Glutamatergic neuron (in vitro differentiated cells): Measurements from ENCODE around the gene ZFP57. TPM values are rescaled to one million over a fixed set of nuclear protein-coding genes. Genes with fewer than 3 reads are reported as not detected.

Source experiments
- DNase-seq: peaks from one replicate; pipeline ENCODE4 v3.0.0; 2022
- H3K27ac Mint-ChIP-seq: one replicate; pipeline ENCODE4 v1.8.0; 2020; ENCODE audit warnings: mild to moderate bottlenecking, mixed read lengths, inconsistent platforms; ENCODE audit not compliant: unreplicated experiment
- H3K27me3 Mint-ChIP-seq: one replicate; pipeline ENCODE4 v1.8.0; 2020; ENCODE audit warnings: mild to moderate bottlenecking, moderate library complexity, mixed read lengths, inconsistent platforms; ENCODE audit not compliant: unreplicated experiment
- H3K36me3 Mint-ChIP-seq: one replicate; pipeline ENCODE4 v1.8.0; 2020; ENCODE audit warnings: mild to moderate bottlenecking, mixed read lengths, inconsistent platforms; ENCODE audit not compliant: unreplicated experiment
- H3K4me1 Mint-ChIP-seq: one replicate; pipeline ENCODE4 v1.8.0; 2020; ENCODE audit warnings: mild to moderate bottlenecking, low read depth, mixed read lengths, inconsistent platforms; ENCODE audit not compliant: unreplicated experiment
- H3K4me3 Mint-ChIP-seq: one replicate; pipeline ENCODE4 v1.8.0; 2020; ENCODE audit warnings: mild to moderate bottlenecking, mixed read lengths, inconsistent platforms; ENCODE audit not compliant: unreplicated experiment
- H3K9me3 Mint-ChIP-seq: one replicate; pipeline ENCODE4 v1.8.0; 2020; ENCODE audit warnings: mild to moderate bottlenecking, moderate library complexity, mixed read lengths, inconsistent platforms; ENCODE audit not compliant: unreplicated experiment
- long read RNA-seq: library from polyadenylated mRNA; unstranded; transcript quantifications from one replicate; pipeline ENCODE4 v2.0.0, GENCODE V29; 2020; ENCODE audit not compliant: unreplicated experiment
- total RNA-seq: library from RNA; stranded (reverse); fragmentation: NEBNext Ultra II Directional; extraction: Animal tissue kit (Norgen Biotek cat#: 25700); gene quantifications from one replicate; pipeline ENCODE4 v1.2.1, GENCODE V29; 2021; ENCODE audit not compliant: unreplicated experiment
- TF ChIP-seq, protein P1 (sequence below): fragments of 200-600 bp; sonication (generic); IDR thresholded peaks from one replicate; pipeline ENCODE4 v1.5.0; 2021; ENCODE audit not compliant: partially characterized antibody, unreplicated experiment

ZFP57 gene
- not detected for total RNA-seq
- long read RNA-seq, result 0 reads

DNA sequence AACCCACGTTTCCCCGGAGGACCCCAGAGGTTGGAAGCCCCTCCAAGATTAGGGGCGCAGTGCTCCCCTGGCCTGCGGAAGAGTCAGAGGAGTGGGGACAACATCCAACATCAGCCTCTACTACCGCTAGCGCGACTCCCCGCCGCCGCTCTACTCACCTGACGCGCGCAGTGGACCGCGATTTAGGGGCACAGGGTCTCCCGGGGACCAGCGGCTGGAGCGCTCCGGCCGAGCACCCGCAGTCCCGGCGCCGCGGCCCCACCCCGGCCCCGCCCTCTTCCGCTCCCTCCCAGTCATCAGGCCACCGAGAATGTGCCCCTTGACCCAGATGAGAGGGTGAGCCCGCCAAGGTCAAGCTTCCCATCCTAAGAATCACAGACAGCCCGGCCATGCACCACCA, at the start of gene ZFP57:
Gene ZFP57 (minus strand): TSS at position 249 of the 400 bp plus-strand sequence. CDS start 4,149 bp downstream, outside the sequence.
- H3K4me3 Mint-ChIP-seq, result no peak within 1 kb of the TSS
- peaks cover 3% of the 10 kb centered on the region for H3K9me3 Mint-ChIP-seq
- peaks cover 2% of the 10 kb centered on the region for H3K27me3 Mint-ChIP-seq
- H3K4me1 Mint-ChIP-seq, result no peaks in the 10 kb centered on the region
- no peaks in the 10 kb centered on the region for H3K36me3 Mint-ChIP-seq
- H3K27ac Mint-ChIP-seq, result no peak within 1 kb of the TSS
- TF ChIP-seq, protein P1, sequence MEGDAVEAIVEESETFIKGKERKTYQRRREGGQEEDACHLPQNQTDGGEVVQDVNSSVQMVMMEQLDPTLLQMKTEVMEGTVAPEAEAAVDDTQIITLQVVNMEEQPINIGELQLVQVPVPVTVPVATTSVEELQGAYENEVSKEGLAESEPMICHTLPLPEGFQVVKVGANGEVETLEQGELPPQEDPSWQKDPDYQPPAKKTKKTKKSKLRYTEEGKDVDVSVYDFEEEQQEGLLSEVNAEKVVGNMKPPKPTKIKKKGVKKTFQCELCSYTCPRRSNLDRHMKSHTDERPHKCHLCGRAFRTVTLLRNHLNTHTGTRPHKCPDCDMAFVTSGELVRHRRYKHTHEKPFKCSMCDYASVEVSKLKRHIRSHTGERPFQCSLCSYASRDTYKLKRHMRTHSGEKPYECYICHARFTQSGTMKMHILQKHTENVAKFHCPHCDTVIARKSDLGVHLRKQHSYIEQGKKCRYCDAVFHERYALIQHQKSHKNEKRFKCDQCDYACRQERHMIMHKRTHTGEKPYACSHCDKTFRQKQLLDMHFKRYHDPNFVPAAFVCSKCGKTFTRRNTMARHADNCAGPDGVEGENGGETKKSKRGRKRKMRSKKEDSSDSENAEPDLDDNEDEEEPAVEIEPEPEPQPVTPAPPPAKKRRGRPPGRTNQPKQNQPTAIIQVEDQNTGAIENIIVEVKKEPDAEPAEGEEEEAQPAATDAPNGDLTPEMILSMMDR, result no peak
- no peak for DNase-seq

DNA sequence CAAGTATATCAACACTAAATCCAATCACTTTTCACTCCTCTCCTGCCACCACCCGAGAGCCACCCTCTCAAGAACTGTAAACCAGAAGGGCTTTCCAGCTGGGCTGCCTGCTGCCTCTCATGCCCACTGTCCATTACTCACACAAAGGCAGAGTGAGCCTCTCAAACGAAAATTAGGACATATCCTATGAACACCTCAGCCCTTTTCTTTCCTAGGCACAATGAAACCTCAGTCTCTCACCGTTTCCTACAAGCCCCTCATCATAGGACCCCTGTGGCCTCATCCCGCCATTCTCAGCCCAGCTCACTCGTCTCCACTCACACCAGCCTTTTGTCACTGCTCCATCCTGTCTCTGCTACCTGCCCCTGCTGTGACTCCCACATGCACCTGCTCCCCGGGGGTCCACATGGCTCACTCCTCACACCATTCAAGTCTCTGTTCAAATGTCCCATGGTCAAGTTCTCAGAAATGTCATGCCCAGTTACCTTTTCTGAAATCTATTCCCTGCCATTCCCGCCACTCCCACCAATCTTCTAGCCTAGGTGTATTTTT, 49.7 kb upstream of the ZFP57 start:
- no peak for DNase-seq
- peaks cover 8% of the 10 kb centered on the region for H3K27me3 Mint-ChIP-seq
- no peak overlapping the region for H3K27ac Mint-ChIP-seq
- TF ChIP-seq, protein P1, result no peak
- peak overlapping the region; percentile 14 for H3K4me3 Mint-ChIP-seq
- H3K36me3 Mint-ChIP-seq, result peaks cover under 1% of the 10 kb centered on the region
- no peaks in the 10 kb centered on the region for H3K9me3 Mint-ChIP-seq
- H3K4me1 Mint-ChIP-seq, result no peaks in the 10 kb centered on the region

DNA sequence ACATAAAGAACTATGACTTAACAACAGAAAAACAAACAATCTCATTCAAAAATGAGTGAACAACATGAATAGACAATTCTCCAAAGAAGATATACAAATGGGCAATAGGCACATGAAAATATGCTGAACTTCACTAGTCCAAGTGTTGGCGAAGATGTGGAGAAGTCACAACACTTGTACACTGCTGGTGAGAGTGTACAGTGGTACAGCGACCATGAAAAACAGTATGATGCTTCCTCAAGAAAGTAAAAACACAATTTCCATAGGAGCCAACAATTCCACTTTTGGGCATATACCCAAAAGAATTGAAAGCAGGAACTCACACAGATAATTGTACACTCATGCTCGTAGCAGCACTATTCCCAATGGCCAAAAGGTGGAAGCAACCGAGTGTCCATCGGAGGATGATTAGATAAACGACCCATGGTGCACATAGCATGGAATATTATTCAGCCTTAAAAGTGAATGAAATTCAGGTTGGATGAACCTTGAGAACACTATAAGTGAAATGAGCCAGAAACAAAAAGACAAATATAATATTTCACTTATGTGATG, 48.9 kb upstream of the ZFP57 start:
- Mint-ChIP-seq H3K36me3 (no peaks in the 10 kb centered on the region), H3K4me3 (no peak overlapping the region), H3K4me1 (no peaks in the 10 kb centered on the region), H3K27me3 (peaks cover 11% of the 10 kb centered on the region), H3K9me3 (no peaks in the 10 kb centered on the region), H3K27ac (no peak overlapping the region)
- no peak for DNase-seq
- TF ChIP-seq, protein P1, result no peak

DNA sequence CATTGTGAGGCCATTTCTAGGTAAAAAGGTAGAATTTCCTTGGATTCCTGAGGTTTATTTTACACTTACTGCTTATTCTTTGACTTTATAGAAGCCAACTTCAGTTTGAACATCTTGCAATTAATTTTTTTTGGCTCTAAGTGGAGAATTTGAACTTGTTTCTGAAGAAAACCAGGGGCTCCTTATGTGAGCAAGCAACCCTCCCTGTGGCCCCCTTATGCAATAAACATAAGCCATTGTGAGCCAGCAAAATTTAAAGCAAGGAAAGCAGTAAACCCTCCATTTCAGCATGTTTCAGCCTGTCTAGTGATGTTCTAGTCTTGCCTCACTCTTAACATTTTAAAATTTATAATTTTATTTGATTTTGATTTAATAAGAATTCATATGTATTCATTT, 47.9 kb upstream of the ZFP57 start:
- no peaks in the 10 kb centered on the region for H3K4me1 Mint-ChIP-seq
- H3K27ac Mint-ChIP-seq, result no peak overlapping the region
- DNase-seq, result no peak
- peaks cover 16% of the 10 kb centered on the region for H3K27me3 Mint-ChIP-seq
- H3K9me3 Mint-ChIP-seq, result no peaks in the 10 kb centered on the region
- no peak overlapping the region for H3K4me3 Mint-ChIP-seq
- TF ChIP-seq, protein P1, result no peak
- H3K36me3 Mint-ChIP-seq, result no peaks in the 10 kb centered on the region

DNA sequence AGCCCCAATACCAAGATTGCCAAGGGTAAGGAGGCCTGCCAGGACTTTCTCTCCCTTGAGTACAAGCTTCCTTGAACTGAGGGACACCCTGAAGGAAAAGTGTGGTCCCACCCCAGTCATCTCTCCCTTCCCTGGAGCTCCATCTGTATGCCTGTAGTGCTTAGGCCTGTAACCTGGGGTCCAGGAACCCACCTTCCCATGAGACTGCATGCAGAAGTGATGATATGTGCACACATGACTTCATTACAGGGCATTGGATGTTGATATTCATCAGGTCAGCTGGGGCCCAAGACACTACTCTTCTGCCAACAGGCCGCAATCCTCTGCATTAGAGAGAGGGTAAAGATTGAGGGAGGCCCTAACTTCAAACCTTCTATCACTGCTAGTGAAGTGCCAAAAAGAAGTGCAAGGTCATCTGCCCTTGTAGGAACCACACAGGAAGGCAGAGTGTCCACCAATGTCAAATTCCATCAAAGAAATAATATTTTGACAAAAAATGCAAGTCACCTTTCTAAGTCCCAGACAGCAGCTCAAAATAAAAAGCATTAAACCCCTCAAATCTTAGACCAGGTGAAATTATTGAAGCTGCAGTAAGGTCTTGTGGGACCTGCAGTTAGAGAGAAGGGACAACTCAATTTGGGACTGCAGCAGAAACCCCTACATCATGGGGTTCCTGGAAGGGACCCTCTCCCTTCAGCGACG, 47.4 kb upstream of the ZFP57 start:
- no peak for DNase-seq
- TF ChIP-seq, protein P1, result no peak
- H3K27ac Mint-ChIP-seq, result no peak overlapping the region
- H3K9me3 Mint-ChIP-seq, result no peaks in the 10 kb centered on the region
- no peak overlapping the region for H3K4me3 Mint-ChIP-seq
- H3K36me3 Mint-ChIP-seq, result no peaks in the 10 kb centered on the region
- H3K27me3 Mint-ChIP-seq, result peaks cover 16% of the 10 kb centered on the region
- H3K4me1 Mint-ChIP-seq, result no peaks in the 10 kb centered on the region
